OCI-LY7 (cell line): Measurements from ENCODE around the gene TSPAN12. TPM values are rescaled to one million over a fixed set of nuclear protein-coding genes. Genes with fewer than 3 reads are reported as not detected.
"Not testable (repeated sequence)": the region's sequence is repeated elsewhere in the genome, so short reads cannot be mapped to it uniquely, and the experiment has no call there.

ENCODE experiments used
- Bru-seq: library from RNA; stranded (reverse); fragments of 400-500 nt; gene quantifications from one replicate; lab custom pipeline; 2021; lab: Mats Ljungman, UMichigan
- BruChase-seq, 2 experiments: library from RNA; stranded (reverse); fragments of 400-500 nt; gene quantifications; one replicate each; lab custom pipeline; 2021; lab: Mats Ljungman, UMichigan
- BruUV-seq: library from RNA; stranded (reverse); fragments of 400-500 nt; replicated peaks from 2 replicates; lab custom pipeline; 2021; lab: Mats Ljungman, UMichigan
- CTCF ChIA-PET: fragments of 300-600 bp; sonication (Branson Sonifier 250); formaldehyde crosslinking; loops from one replicate; lab custom pipeline; 2022; ENCODE audit warnings: antibody characterized with exemption; ENCODE audit not compliant: unreplicated experiment; lab: Charles Lee
- POLR2A ChIA-PET: fragments of 300-600 bp; sonication (Branson Sonifier 250); formaldehyde crosslinking; loops from one replicate; lab custom pipeline; 2022; ENCODE audit warnings: antibody characterized with exemption; lab: Charles Lee
- DNase-seq: peaks from one replicate; pipeline ENCODE4 v3.0.0-alpha.2; 2015; ENCODE audit warnings: low spot score
- H2AFZ ChIP-seq: fragments of 200-600 bp; sonication (generic), shearing (Covaris generic); 2 replicates; pipeline ENCODE4 v1.6.1; 2014; ENCODE audit warnings: mild to moderate bottlenecking, antibody characterized with exemption, low read length, moderate library complexity
- H3K27ac ChIP-seq: fragments of 200-600 bp; sonication (generic); 2 replicates; pipeline ENCODE4 v1.5.1; 2014; ENCODE audit warnings: mixed run types, low read depth, mild to moderate bottlenecking, moderate library complexity, low read length, inconsistent platforms; ENCODE audit not compliant: poor library complexity, severe bottlenecking
- H3K36me3 ChIP-seq: fragments of 200-600 bp; sonication (generic); 2 replicates; pipeline ENCODE4 v1.6.1; 2014; ENCODE audit warnings: mild to moderate bottlenecking, antibody characterized with exemption, low read length, moderate library complexity, mixed read lengths; ENCODE audit not compliant: insufficient read depth
- H3K4me1 ChIP-seq: fragments of 200-600 bp; sonication (generic); 2 replicates; pipeline ENCODE4 v1.5.1; 2014; ENCODE audit warnings: mild to moderate bottlenecking, low read length; ENCODE audit not compliant: insufficient read depth, poor library complexity, severe bottlenecking
- H3K4me2 ChIP-seq: fragments of 200-600 bp; sonication (generic); 2 replicates; pipeline ENCODE4 v1.6.1; 2014; ENCODE audit warnings: mild to moderate bottlenecking, low read length
- H3K4me3 ChIP-seq: fragments of 200-600 bp; sonication (generic); 2 replicates; pipeline ENCODE4 v1.5.1; 2014; ENCODE audit warnings: mild to moderate bottlenecking, low read depth, low read length; ENCODE audit not compliant: poor library complexity, severe bottlenecking
- H3K79me2 ChIP-seq: fragments of 200-600 bp; sonication (generic); 2 replicates; pipeline ENCODE4 v1.6.1; 2016; ENCODE audit warnings: low read depth, mild to moderate bottlenecking, low read length, moderate library complexity, mixed read lengths; ENCODE audit not compliant: insufficient read depth
- H3K9me2 ChIP-seq: fragments of 200-600 bp; sonication (generic); 2 replicates; pipeline ENCODE4 v1.6.1; 2016; ENCODE audit warnings: mild to moderate bottlenecking, low read length, mixed read lengths; ENCODE audit not compliant: insufficient read depth
- H3K9me3 ChIP-seq: fragments of 200-600 bp; sonication (generic); 2 replicates; pipeline ENCODE4 v1.6.1; 2014; ENCODE audit warnings: mild to moderate bottlenecking, mixed run types, low read length, mixed read lengths
- H4K20me1 ChIP-seq: fragments of 200-600 bp; sonication (generic); 2 replicates; pipeline ENCODE4 v1.6.1; 2014; ENCODE audit warnings: mild to moderate bottlenecking, antibody characterized with exemption, low read length, moderate library complexity, mixed read lengths; ENCODE audit not compliant: insufficient read depth
- EZH2phosphoT487 ChIP-seq: fragments of 200-600 bp; sonication (generic); IDR thresholded peaks from 2 replicates; pipeline ENCODE4 v1.6.1; 2018; ENCODE audit warnings: low read depth, borderline replicate concordance, mild to moderate bottlenecking, mixed run types, antibody characterized with exemption, low read length, moderate library complexity, mixed read lengths
- intact Hi-C: fragments of 100-400 bp; cut with micrococcal nuclease; formaldehyde crosslinking; loops from one replicate; pipeline ENCODE4 v1.10.0; 2022; ENCODE audit not compliant: unreplicated experiment
- long read RNA-seq: library from polyadenylated mRNA; stranded (forward); transcript quantifications from one replicate; pipeline ENCODE4 v2.0.0, GENCODE V29; 2022
- total RNA-seq, 2 experiments: library from RNA; depleted of rRNA in 1 of 2; stranded (reverse); fragments of >200 nt in 1 of 2; shearing (Covaris generic) in 1 of 2; gene quantifications; 2 replicates each; pipeline ENCODE4 v1.2.3, GENCODE V29; 2014 to 2022
- TF ChIP-seq, protein P1 (sequence below): fragments of 200-600 bp; sonication (generic); conservative IDR thresholded peaks from 2 replicates; pipeline ENCODE4 v1.5.1; 2014; ENCODE audit warnings: mild to moderate bottlenecking, antibody characterized with exemption, low read length, moderate library complexity, mixed read lengths

Gene TSPAN12
- total RNA-seq (2014; rRNA removed; shearing (Covaris generic)), result not detected in 2 replicates
- total RNA-seq (2022), result not detected in 2 replicates
- Bru-seq, nascent RNA, result percentile 4 among the genes with signal in this experiment
- BruChase-seq, experiment 1, labeled RNA remaining after a 6-hour chase, result percentile 2 among the genes with signal in this experiment
- not detected for BruChase-seq, experiment 2, labeled RNA remaining after a 2-hour chase
- long read RNA-seq, result 0 reads

DNA sequence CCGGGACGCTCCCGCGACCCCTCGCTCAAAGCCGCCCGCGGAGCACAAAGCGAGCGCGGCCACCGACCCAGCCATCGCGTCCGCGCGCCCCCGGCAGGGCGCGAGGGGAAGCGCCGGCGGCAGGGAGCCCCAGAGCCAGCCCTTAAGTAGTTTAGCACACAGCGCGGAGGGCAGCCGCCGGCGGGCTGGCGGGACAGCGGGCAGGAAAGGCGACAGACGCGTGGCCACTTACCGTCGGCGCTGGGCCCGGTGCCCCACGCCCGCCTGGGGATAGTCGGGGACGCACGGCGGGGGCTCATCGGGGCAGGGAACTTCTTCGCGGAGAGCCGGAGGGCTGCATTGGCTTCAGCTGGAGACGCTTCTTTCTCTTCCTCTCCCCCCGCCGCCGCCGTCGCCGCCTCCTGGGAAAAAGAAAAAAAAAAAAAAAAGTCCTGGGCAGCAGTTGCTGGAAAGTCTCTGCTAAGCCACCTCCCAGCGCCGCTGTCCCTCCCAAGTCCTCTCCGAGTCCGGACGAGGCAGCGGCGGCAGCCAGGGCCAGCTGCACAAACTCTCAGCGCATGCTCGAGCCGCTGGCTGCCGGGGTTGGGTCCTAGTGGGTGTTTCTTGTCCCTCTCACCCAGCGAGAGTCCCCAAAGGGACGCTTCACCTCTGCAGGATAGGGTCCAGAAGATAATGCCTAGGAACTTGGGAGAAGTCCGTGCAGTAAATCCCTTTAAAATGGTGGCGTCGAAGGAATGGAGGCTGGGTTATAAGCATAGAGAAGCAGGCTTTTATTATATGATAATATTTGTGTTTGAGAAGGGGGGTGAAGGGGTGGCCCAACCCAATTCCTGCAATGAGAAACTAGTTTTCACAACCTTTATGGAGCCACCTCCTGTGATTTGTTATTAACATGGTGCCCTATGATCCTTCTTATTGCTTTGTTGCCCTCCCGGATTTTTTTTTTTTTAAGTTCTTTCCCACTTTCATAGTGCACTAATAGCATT lies at the start of gene TSPAN12:
TSPAN12 (minus strand) TSS at position 557 of the 986 bp plus-strand sequence. CDS start 1,381 bp downstream, outside the sequence.
- Histone ChIP-seq H3K9me2 (no peaks in the 10 kb centered on the region), H3K79me2 (no peaks in the 10 kb centered on the region), H3K4me3 (no peak within 1 kb of the TSS), H3K4me1 (no peaks in the 10 kb centered on the region), H4K20me1 (no peaks in the 10 kb centered on the region), H3K4me2 (peak within 1 kb of the TSS; percentile 44; the same call in 1 of the 2 replicates), H2AFZ (no peak within 1 kb of the TSS), H3K27ac (no peak within 1 kb of the TSS), H3K36me3 (no peaks in the 10 kb centered on the region), H3K9me3 (no peaks in the 10 kb centered on the region)
- ChIA-PET POLR2A (no interaction called here), CTCF (no interaction called here)
- TF ChIP-seq, protein P1, sequence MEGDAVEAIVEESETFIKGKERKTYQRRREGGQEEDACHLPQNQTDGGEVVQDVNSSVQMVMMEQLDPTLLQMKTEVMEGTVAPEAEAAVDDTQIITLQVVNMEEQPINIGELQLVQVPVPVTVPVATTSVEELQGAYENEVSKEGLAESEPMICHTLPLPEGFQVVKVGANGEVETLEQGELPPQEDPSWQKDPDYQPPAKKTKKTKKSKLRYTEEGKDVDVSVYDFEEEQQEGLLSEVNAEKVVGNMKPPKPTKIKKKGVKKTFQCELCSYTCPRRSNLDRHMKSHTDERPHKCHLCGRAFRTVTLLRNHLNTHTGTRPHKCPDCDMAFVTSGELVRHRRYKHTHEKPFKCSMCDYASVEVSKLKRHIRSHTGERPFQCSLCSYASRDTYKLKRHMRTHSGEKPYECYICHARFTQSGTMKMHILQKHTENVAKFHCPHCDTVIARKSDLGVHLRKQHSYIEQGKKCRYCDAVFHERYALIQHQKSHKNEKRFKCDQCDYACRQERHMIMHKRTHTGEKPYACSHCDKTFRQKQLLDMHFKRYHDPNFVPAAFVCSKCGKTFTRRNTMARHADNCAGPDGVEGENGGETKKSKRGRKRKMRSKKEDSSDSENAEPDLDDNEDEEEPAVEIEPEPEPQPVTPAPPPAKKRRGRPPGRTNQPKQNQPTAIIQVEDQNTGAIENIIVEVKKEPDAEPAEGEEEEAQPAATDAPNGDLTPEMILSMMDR, result no peak
- no peak for TF ChIP-seq EZH2phosphoT487
- DNase-seq, result no peak
- BruUV-seq, result no TSS peak
- intact Hi-C loops, result no loop called here

DNA sequence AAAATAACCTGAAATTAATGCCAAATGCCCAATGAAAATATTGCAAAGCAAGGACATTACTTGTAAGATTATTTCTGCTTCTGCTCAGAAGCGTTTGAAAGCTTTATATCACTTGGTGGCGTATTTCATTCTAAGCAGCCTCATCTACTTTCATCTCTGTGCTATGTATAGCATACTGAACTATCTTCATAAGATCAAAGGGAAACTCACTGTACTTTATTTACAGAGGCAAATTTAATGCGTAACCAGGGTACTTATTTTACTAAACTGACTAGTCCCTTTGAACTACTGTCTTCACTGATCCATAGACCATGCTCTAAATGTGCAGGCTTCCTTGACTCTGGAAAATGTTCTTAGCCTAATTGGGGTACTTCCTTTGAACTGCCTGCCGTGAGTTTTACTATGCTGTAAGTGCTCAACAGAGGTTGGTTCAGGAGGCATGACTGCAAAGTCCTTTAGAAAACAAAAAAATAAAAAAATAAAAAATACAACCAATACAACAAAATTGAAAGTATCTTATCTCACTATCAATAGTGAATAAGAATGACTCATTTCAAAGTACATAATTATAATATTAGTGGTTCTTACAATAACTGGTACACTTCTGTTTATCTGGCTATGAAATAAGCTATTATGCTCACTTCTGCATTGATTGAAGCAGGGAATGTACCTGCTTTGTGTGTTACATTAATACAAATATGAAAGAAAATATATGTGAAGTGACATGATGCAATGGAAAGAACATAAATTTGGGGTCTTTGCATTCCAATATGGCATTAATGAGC lies 41.0 kb upstream of the TSPAN12 start:
- DNase-seq, result no peak
- no peak overlapping the region for H3K4me3 ChIP-seq
- no peaks in the 10 kb centered on the region for H3K4me1 ChIP-seq
- H3K9me2 ChIP-seq, result no peaks in the 10 kb centered on the region
- H3K79me2 ChIP-seq, result no peaks in the 10 kb centered on the region
- H3K36me3 ChIP-seq, result no peaks in the 10 kb centered on the region
- no TSS peak for BruUV-seq
- no peaks in the 10 kb centered on the region for H4K20me1 ChIP-seq
- H3K27ac ChIP-seq, result no peak overlapping the region
- H3K4me2 ChIP-seq, result no peak overlapping the region
- ChIA-PET POLR2A (interaction anchor here (0.6 to 0.7 kb wide), 2 partner anchors 116 to 772 kb away, joined by 3 to 4 read pairs; no protein-coding TSS in a partner anchor), CTCF (no interaction called here)
- intact Hi-C loops, result no loop called here
- no peaks in the 10 kb centered on the region for H3K9me3 ChIP-seq
- H2AFZ ChIP-seq, result no peak overlapping the region
- TF ChIP-seq, protein P1, result no peak
- TF ChIP-seq EZH2phosphoT487, result no peak

DNA sequence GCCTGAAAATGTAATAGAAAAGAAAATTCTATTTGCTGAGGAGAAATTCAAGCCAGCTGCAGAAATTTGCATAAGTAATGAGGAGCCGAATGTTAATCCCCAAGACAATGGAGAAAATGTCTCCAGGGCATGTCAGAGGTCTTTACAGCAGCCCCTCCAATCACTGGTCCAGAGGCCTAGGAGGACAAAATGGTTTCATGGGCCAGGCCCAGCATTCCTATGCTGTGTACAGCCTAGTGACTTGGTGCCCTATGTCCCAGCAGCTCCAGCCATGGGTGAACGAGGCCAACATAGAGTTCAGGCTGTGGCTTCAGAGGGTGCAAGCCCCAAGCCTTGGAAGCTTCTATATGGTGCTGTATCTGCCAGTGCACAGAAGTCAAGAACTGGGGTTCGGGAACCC lies 37.3 kb upstream of the TSPAN12 start:
- H4K20me1 ChIP-seq, H2AFZ ChIP-seq, BruUV-seq, intact Hi-C loops, H3K27ac ChIP-seq, H3K36me3 ChIP-seq, H3K4me1 ChIP-seq, H3K9me2 ChIP-seq, H3K4me3 ChIP-seq, DNase-seq, H3K79me2 ChIP-seq, H3K4me2 ChIP-seq, CTCF ChIA-PET, H3K9me3 ChIP-seq: not testable (repeated sequence)
- POLR2A ChIA-PET, result interaction anchor here (0.6 kb wide), 1 partner anchor 204 kb away, joined by 3 read pairs; no protein-coding TSS in a partner anchor

GRCh38 chr7:120885602-120886001 lies 27.7 kb upstream of the TSPAN12 start:
- H3K36me3 ChIP-seq, DNase-seq, BruUV-seq, H3K9me3 ChIP-seq, intact Hi-C loops, H3K4me2 ChIP-seq, H2AFZ ChIP-seq, CTCF ChIA-PET, POLR2A ChIA-PET, H3K27ac ChIP-seq, H4K20me1 ChIP-seq, H3K4me3 ChIP-seq, H3K79me2 ChIP-seq, H3K9me2 ChIP-seq, H3K4me1 ChIP-seq: not testable (repeated sequence)
